Retinal pigment epithelial cell (primary cell): ENCODE results near the gene CENPX.

Experiments used
- DNase-seq: peaks from one replicate; pipeline ENCODE4 v3.0.0-alpha.2; 2010; ENCODE audit warnings: low read depth
- H3K4me3 ChIP-seq: 2 replicates; pipeline ENCODE4 v1.5.1; 2011; ENCODE audit warnings: mild to moderate bottlenecking, low read length, control low read depth, moderate library complexity
- CTCF ChIP-seq: conservative IDR thresholded peaks from 2 replicates; pipeline ENCODE4 v1.5.1; 2011; ENCODE audit warnings: low read depth, low read length, control low read depth, inconsistent platforms

Gene CENPX

GRCh38 chr17:82016061-82016874 lies 6.4 kb downstream of the CENPX start:
- no peak for TF ChIP-seq CTCF
- no peak overlapping the region for H3K4me3 ChIP-seq
- DNase-seq: no peak

GRCh38 chr17:82015311-82015971 lies 7.2 kb downstream of the CENPX start:
- no peak overlapping the region for H3K4me3 ChIP-seq
- no peak for TF ChIP-seq CTCF
- DNase-seq: no peak

- no peak for TF ChIP-seq CTCF
- no peak overlapping the region for H3K4me3 ChIP-seq
- DNase-seq: no peak
Measured at GRCh38 chr17:82014971-82015310, 7.7 kb downstream of the CENPX start.

GRCh38 chr17:82014432-82014831 lies 8.2 kb downstream of the CENPX start:
- no peak overlapping the region for H3K4me3 ChIP-seq
- no peak for TF ChIP-seq CTCF
- DNase-seq: no peak

GRCh38 chr17:82013772-82014321 lies 8.8 kb downstream of the CENPX start:
- no peak for TF ChIP-seq CTCF
- DNase-seq: no peak
- no peak overlapping the region for H3K4me3 ChIP-seq

GRCh38 chr17:82013341-82013740 lies 9.3 kb downstream of the CENPX start:
- no peak overlapping the region for H3K4me3 ChIP-seq
- DNase-seq: no peak
- TF ChIP-seq CTCF: no peak

GRCh38 chr17:82012640-82013295 lies 9.9 kb downstream of the CENPX start:
- H3K4me3 ChIP-seq: no peak overlapping the region
- no peak for TF ChIP-seq CTCF
- no peak for DNase-seq
